GM12878 (cell line): Measurements from ENCODE around the gene TOMM20L. TPM values are rescaled to one million over a fixed set of nuclear protein-coding genes. Genes with fewer than 3 reads are reported as not detected.

ENCODE experiments used
- ATAC-seq: fragments of 200-7000 bp; cut with Tn5 transposase; 3 replicates; pipeline ENCODE4 v1.9.1; 2020; ENCODE audit warnings: mild to moderate bottlenecking, moderate library complexity
- Bru-seq: library from RNA; stranded (reverse); fragments of 400-500 nt; gene quantifications from one replicate; lab custom pipeline; 2021; lab: Mats Ljungman, UMichigan
- BruChase-seq, 2 experiments: library from RNA; stranded (reverse); fragments of 400-500 nt; gene quantifications; one replicate each; lab custom pipeline; 2021; lab: Mats Ljungman, UMichigan
- BruUV-seq: library from RNA; stranded (reverse); fragments of 400-500 nt; replicated peaks from 2 replicates; lab custom pipeline; 2021; lab: Mats Ljungman, UMichigan
- CTCF ChIA-PET: fragments of 300-600 bp; sonication (Branson Sonifier 250); formaldehyde crosslinking; extraction: SDS; loops from one replicate; lab custom pipeline; 2021; ENCODE audit warnings: inconsistent platforms; lab: Yijun Ruan, JAX
- POLR2A ChIA-PET: fragments of 350-600 bp; formaldehyde crosslinking; extraction: SDS; loops from one replicate; lab custom pipeline; 2021; ENCODE audit warnings: inconsistent platforms; lab: Charles Lee
- RAD21 ChIA-PET: fragments of 300-600 bp; sonication (Branson Sonifier 250); formaldehyde crosslinking; loops from one replicate; lab custom pipeline; 2023; ENCODE audit warnings: antibody characterized with exemption; ENCODE audit not compliant: unreplicated experiment; lab: Charles Lee
- SMC1A ChIA-PET: fragments of 300-600 bp; sonication (Branson Sonifier 250); formaldehyde crosslinking; loops from one replicate; lab custom pipeline; 2023; ENCODE audit not compliant: unreplicated experiment, uncharacterized antibody; lab: Charles Lee
- DNase-seq: peaks from one replicate; pipeline ENCODE4 v3.0.0-alpha.2; 2011; ENCODE audit warnings: low read depth, low spot score
- FAIRE-seq: peaks from 3 replicates; lab custom pipeline; 2011; peaks lifted over from hg19 to GRCh38; lab: Jason Lieb, UNC
- H2AFZ ChIP-seq: 2 replicates; pipeline ENCODE4 v1.6.0; 2011; ENCODE audit warnings: low read depth, low read length, control low read depth; ENCODE audit not compliant: control insufficient read depth
- H3K27ac ChIP-seq: 2 replicates; pipeline ENCODE4 v1.5.1; 2011; ENCODE audit warnings: control low read depth; ENCODE audit not compliant: control insufficient read depth, insufficient read depth
- H3K27me3 ChIP-seq, 2 experiments: replicated peaks in 1 of 2; 2 replicates each; pipeline versions ENCODE4 v1.6.0 to v1.6.1; 2011; ENCODE audit warnings: low read length in 1 of 2; ENCODE audit not compliant: control insufficient read depth in 2 of 2, insufficient read depth in 2 of 2
- H3K36me3 ChIP-seq, 2 experiments: 2 replicates each; pipeline ENCODE4 v1.5.1; 2011; ENCODE audit warnings: low read length in 1 of 2; ENCODE audit not compliant: control insufficient read depth in 2 of 2, insufficient read depth in 2 of 2
- H3K4me1 ChIP-seq: 2 replicates; pipeline ENCODE4 v1.6.1; 2011; ENCODE audit warnings: mild to moderate bottlenecking, low read length, moderate library complexity, mixed read lengths; ENCODE audit not compliant: control insufficient read depth, insufficient read depth
- H3K4me2 ChIP-seq: 2 replicates; pipeline ENCODE4 v1.6.0; 2011; ENCODE audit warnings: control low read depth; ENCODE audit not compliant: control insufficient read depth, insufficient read depth
- H3K4me3 ChIP-seq: fragments of 200-600 bp; sonication (generic); 2 replicates; pipeline ENCODE4 v1.5.1; 2016
- H3K79me2 ChIP-seq: 2 replicates; pipeline ENCODE4 v1.6.0; 2011; ENCODE audit warnings: low read length; ENCODE audit not compliant: control insufficient read depth, insufficient read depth
- H3K9ac ChIP-seq: 2 replicates; pipeline ENCODE4 v1.8.0; 2011; ENCODE audit warnings: low read length, control low read depth, mixed read lengths; ENCODE audit not compliant: control insufficient read depth, insufficient read depth
- H3K9me3 ChIP-seq: replicated peaks from 3 replicates; pipeline ENCODE4 v1.5.1; 2011; ENCODE audit warnings: mild to moderate bottlenecking, low read length; ENCODE audit not compliant: control insufficient read depth, insufficient read depth
- H4K20me1 ChIP-seq: 2 replicates; pipeline ENCODE4 v1.6.0; 2011; ENCODE audit not compliant: control insufficient read depth, insufficient read depth
- CBX3 ChIP-seq: fragments of 200-600 bp; sonication (generic); IDR thresholded peaks from 2 replicates; pipeline ENCODE4 v1.6.1; 2016; ENCODE audit warnings: low read depth, borderline replicate concordance
- EED ChIP-seq: sonication (generic); IDR thresholded peaks from 2 replicates; pipeline ENCODE4 v1.6.1; 2016; ENCODE audit warnings: antibody characterized with exemption, low read depth
- NBN ChIP-seq: fragments of 450-650 bp; IDR thresholded peaks from 2 replicates; pipeline ENCODE4 v1.6.1; 2016
- PKNOX1 ChIP-seq: fragments of 450-650 bp; IDR thresholded peaks from 2 replicates; pipeline ENCODE4 v1.6.1; 2016; ENCODE audit warnings: mild to moderate bottlenecking
- SPI1 ChIP-seq: IDR thresholded peaks from 2 replicates; pipeline ENCODE4 v1.6.1; 2011; ENCODE audit warnings: low read depth, mild to moderate bottlenecking, low read length, moderate library complexity, borderline replicate concordance; ENCODE audit not compliant: insufficient read depth
- SREBF1 ChIP-seq: IDR thresholded peaks from 2 replicates; pipeline ENCODE4 v1.6.1; 2012; ENCODE audit warnings: mild to moderate bottlenecking, low read length
- STAT3 ChIP-seq: IDR thresholded peaks from 2 replicates; pipeline ENCODE4 v1.6.1; 2011; ENCODE audit warnings: low read depth, low read length, improper control_type of control experiment
- ZSCAN29 ChIP-seq: fragments of 450-650 bp; IDR thresholded peaks from 2 replicates; pipeline ENCODE4 v1.6.1; 2017; ENCODE audit warnings: mild to moderate bottlenecking, moderate library complexity
- WGBS: methylation state at CpG from one replicate; pipeline ENCODE4 v1.1.6; 2016; ENCODE audit warnings: low lambda C conversion rate; ENCODE audit not compliant: insufficient replicate concordance, insufficient coverage; ENCODE audit errors: missing lambda C conversion rate; 5-methylcytosine and 5-hydroxymethylcytosine counted together
- in situ Hi-C: fragments of 300-500 bp; cut with MboI; formaldehyde crosslinking; loops from 9 replicates; pipeline ENCODE4 v1.14.3; 2018; ENCODE audit warnings: mixed read lengths
- intact Hi-C: fragments of 100-400 bp; cut with micrococcal nuclease; formaldehyde crosslinking; loops from one replicate; pipeline ENCODE4 v1.14.2; 2022; ENCODE audit not compliant: unreplicated experiment
- long read RNA-seq, 2 experiments: library from polyadenylated mRNA; unstranded; transcript quantifications; one replicate each; pipeline ENCODE4 v2.0.0, GENCODE V29; 2019 to 2020
- polyA minus RNA-seq, 3 experiments: library from RNA; depleted of rRNA, polyadenylated mRNA; stranded (reverse); fragments of >200 nt; gene quantifications; 2 replicates each; pipeline ENCODE4 v1.2.3, GENCODE V29; 2011
- polyA plus RNA-seq, 11 experiments: library from polyadenylated mRNA; depleted of rRNA in 4 of 11; unstranded in 6 of 11; stranded (reverse) in 5 of 11; fragments of >200 nt; fragmentation: Nextera tagmentation in 4 of 11; fragmentation: Illumina TruSeq in 1 of 11; extraction: Ambion mirVana in 4 of 11; extraction: Trizol in 1 of 11; gene quantifications; 1 replicate in 1 of 11; 2 replicates in 10 of 11; pipeline versions ENCODE4 v1.2.1 to v1.2.3, GENCODE V29; 2011 to 2016; ENCODE audit warnings: inconsistent platforms in 2 of 11, missing spikeins in 2 of 11, low read depth in 1 of 11
- total RNA-seq, 4 experiments: library from RNA; depleted of rRNA in 3 of 4; stranded (reverse); fragments of >200 nt in 3 of 4; fragmentation: Illumina TruSeq in 1 of 4; extraction: Trizol in 1 of 4; gene quantifications; 2 replicates each; pipeline versions ENCODE4 v1.2.1 to v1.2.3, GENCODE V29; 2013 to 2021
- TF ChIP-seq, protein P1 (sequence below): fragments of 450-650 bp; IDR thresholded peaks from 2 replicates; pipeline ENCODE4 v1.6.1; 2017; ENCODE audit warnings: borderline replicate concordance
- TF ChIP-seq, protein P2 (sequence below): IDR thresholded peaks from 2 replicates; pipeline ENCODE4 v1.6.1; 2011; ENCODE audit warnings: borderline replicate concordance, low read depth, mild to moderate bottlenecking, moderate library complexity, mixed read lengths, low read length; ENCODE audit not compliant: insufficient read depth; ENCODE audit errors: extremely low read length
- TF ChIP-seq, protein P3 (sequence below): fragments of 150-350 bp; IDR thresholded peaks from 2 replicates; pipeline ENCODE4 v1.6.1; 2016; ENCODE audit warnings: low read depth, low read length

TOMM20L gene
- not detected in 2 replicates for total RNA-seq (2013; cell fraction: nucleolus; rRNA removed)
- total RNA-seq (2014; rRNA removed), result 0.28 TPM in 1 of 2 replicates, not detected in the other
- 0.41 TPM in 1 of 2 replicates, not detected in the other for total RNA-seq (2014; rRNA removed; fragmentation: Illumina TruSeq; extraction: Trizol)
- not detected in 2 replicates for total RNA-seq (2021)
- not detected for polyA plus RNA-seq (2011; ENCODE audit: low read depth)
- polyA plus RNA-seq (2011; rRNA removed), result not detected in 2 replicates
- not detected in 2 replicates for polyA plus RNA-seq (2011; cell fraction: cytosol; rRNA removed)
- not detected in 2 replicates for polyA plus RNA-seq (2011; cell fraction: nucleus; rRNA removed)
- not detected in 2 replicates for polyA plus RNA-seq (2012)
- polyA plus RNA-seq (2014; fragmentation: Illumina TruSeq; extraction: Trizol), result 0.59 TPM in 1 of 2 replicates, not detected in the other
- not detected for polyA plus RNA-seq (2014; fragmentation: Nextera tagmentation; extraction: Ambion mirVana)
- not detected in 2 replicates for polyA plus RNA-seq (2014; rRNA removed)
- not detected for polyA plus RNA-seq (2016; fragmentation: Nextera tagmentation; extraction: Ambion mirVana)
- polyA minus RNA-seq (2011; rRNA and poly(A)+ RNA removed), result not detected in 2 replicates
- polyA minus RNA-seq (2011; cell fraction: cytosol; rRNA and poly(A)+ RNA removed), result not detected in 2 replicates
- not detected in 2 replicates for polyA minus RNA-seq (2011; cell fraction: nucleus; rRNA and poly(A)+ RNA removed)
- Bru-seq, nascent RNA, result percentile 48 among the genes with signal in this experiment
- BruChase-seq, experiment 1, labeled RNA remaining after a 6-hour chase, result percentile 59 among the genes with signal in this experiment
- percentile 57 among the genes with signal in this experiment for BruChase-seq, experiment 2, labeled RNA remaining after a 2-hour chase
- long read RNA-seq, experiment 1, result 0 reads
- long read RNA-seq, experiment 2, result 0 reads

DNA sequence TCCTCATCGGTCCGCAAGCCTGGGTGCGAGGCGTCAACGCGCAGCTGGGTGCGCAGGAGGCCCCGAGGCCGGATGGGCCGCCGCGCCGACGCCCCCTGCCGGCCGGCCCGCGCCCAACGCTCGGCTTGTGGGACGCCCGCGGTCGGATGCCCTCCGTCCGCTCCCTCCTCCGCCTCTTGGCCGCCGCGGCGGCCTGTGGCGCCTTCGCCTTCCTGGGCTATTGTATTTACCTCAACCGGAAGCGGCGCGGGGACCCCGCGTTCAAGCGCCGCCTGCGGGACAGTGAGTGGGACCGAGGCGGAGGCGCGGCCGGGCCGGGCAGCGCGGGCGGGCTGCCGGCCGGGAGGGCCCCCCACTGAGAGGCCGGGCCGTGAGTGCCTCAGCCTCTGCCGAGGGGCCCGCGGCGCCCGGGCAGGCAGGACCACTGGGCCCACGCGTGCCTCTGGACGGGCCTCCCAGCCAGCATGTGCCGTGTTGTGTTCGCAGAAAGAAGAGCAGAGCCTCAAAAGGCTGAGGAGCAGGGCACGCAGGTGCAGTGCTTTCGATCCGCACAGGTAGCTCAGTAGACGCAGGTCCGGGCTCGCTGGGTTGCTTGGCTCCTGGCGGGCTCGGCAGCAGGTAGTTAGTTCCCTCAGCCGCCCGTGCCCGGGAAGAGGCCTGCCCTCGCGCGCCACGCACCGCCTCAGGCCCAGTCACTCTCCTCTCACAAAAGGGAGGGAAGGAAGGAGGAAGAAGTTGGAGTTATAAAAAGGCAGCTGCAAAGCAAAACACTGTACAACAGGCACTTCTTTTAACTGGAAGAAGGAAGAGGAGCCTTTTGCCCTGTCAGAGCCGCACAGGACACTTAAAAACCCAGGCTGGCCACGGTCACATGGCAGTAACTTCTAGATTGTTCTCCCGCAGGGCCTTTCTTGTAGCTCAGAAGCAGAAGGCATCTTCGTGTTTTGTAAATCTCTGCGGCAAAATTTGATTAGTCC, at the start of gene TOMM20L:
Gene TOMM20L, plus strand, starts transcription at position 119 of the 977 bp plus-strand sequence. Its CDS starts 28 bp downstream, at position 147.
- peak within 1 kb of the TSS; percentile 92 for H2AFZ ChIP-seq
- WGBS, result 12% methylated on average over 69 of the region's 86 CpGs
- in situ Hi-C loops, result no loop called here
- FAIRE-seq (no peak), ATAC-seq (peak; percentile 99), DNase-seq (no peak)
- peak within 1 kb of the TSS; percentile 59; the same call in 1 of the 2 replicates for H3K4me3 ChIP-seq
- peak within 1 kb of the TSS; percentile 20; the same call in 1 of the 2 replicates for H3K27ac ChIP-seq
- H3K36me3 ChIP-seq, result no peaks in the 10 kb centered on the region
- no peaks in the 10 kb centered on the region for H3K79me2 ChIP-seq
- no peaks in the 10 kb centered on the region for H3K9me3 ChIP-seq
- no peaks in the 10 kb centered on the region for H4K20me1 ChIP-seq
- BruUV-seq, result no TSS peak
- SMC1A ChIA-PET, result interaction anchor here (0.8 to 1.9 kb wide), 2 partner anchors 32 to 192 kb away, joined by 3 to 5 read pairs; partner anchors contain the start of gene KIAA0586
- peak within 1 kb of the TSS; percentile 45; the same call in 1 of the 2 replicates for H3K9ac ChIP-seq
- peak within 1 kb of the TSS; percentile 94 for H3K4me2 ChIP-seq
- CTCF ChIA-PET, result interaction anchor here (0.6 to 3.0 kb wide), 16 partner anchors 9 to 317 kb away, joined by 3 to 19 read pairs (median 4); partner anchors contain the start of gene ARID4A
- POLR2A ChIA-PET, result no interaction called here
- H3K4me1 ChIP-seq, result peaks cover 4% of the 10 kb centered on the region; the same call in 1 of the 2 replicates
- RAD21 ChIA-PET, result interaction anchor here (1.7 kb wide), 1 partner anchor 288 kb away, joined by 5 read pairs; no protein-coding TSS in a partner anchor
- intact Hi-C loops, result loop anchor here (5.0 kb wide), 1 partner anchor 289 kb away; no protein-coding TSS in a partner anchor
- no peaks in the 10 kb centered on the region for H3K27me3 ChIP-seq
- TF ChIP-seq STAT3, result no peak
- no peak for TF ChIP-seq CBX3
- no peak for TF ChIP-seq PKNOX1
- TF ChIP-seq NBN, result no peak
- no peak for TF ChIP-seq SPI1
- TF ChIP-seq, protein P1, sequence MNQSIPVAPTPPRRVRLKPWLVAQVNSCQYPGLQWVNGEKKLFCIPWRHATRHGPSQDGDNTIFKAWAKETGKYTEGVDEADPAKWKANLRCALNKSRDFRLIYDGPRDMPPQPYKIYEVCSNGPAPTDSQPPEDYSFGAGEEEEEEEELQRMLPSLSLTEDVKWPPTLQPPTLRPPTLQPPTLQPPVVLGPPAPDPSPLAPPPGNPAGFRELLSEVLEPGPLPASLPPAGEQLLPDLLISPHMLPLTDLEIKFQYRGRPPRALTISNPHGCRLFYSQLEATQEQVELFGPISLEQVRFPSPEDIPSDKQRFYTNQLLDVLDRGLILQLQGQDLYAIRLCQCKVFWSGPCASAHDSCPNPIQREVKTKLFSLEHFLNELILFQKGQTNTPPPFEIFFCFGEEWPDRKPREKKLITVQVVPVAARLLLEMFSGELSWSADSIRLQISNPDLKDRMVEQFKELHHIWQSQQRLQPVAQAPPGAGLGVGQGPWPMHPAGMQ, result no peak
- no peak for TF ChIP-seq SREBF1
- 0 out of 2 replicates have a peak, but pooled peaks have one; percentile 7 for TF ChIP-seq ZSCAN29
- TF ChIP-seq, protein P2, sequence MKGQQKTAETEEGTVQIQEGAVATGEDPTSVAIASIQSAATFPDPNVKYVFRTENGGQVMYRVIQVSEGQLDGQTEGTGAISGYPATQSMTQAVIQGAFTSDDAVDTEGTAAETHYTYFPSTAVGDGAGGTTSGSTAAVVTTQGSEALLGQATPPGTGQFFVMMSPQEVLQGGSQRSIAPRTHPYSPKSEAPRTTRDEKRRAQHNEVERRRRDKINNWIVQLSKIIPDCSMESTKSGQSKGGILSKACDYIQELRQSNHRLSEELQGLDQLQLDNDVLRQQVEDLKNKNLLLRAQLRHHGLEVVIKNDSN, result no peak
- TF ChIP-seq, protein P3, sequence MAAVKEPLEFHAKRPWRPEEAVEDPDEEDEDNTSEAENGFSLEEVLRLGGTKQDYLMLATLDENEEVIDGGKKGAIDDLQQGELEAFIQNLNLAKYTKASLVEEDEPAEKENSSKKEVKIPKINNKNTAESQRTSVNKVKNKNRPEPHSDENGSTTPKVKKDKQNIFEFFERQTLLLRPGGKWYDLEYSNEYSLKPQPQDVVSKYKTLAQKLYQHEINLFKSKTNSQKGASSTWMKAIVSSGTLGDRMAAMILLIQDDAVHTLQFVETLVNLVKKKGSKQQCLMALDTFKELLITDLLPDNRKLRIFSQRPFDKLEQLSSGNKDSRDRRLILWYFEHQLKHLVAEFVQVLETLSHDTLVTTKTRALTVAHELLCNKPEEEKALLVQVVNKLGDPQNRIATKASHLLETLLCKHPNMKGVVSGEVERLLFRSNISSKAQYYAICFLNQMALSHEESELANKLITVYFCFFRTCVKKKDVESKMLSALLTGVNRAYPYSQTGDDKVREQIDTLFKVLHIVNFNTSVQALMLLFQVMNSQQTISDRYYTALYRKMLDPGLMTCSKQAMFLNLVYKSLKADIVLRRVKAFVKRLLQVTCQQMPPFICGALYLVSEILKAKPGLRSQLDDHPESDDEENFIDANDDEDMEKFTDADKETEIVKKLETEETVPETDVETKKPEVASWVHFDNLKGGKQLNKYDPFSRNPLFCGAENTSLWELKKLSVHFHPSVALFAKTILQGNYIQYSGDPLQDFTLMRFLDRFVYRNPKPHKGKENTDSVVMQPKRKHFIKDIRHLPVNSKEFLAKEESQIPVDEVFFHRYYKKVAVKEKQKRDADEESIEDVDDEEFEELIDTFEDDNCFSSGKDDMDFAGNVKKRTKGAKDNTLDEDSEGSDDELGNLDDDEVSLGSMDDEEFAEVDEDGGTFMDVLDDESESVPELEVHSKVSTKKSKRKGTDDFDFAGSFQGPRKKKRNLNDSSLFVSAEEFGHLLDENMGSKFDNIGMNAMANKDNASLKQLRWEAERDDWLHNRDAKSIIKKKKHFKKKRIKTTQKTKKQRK, result no peak
- no peak for TF ChIP-seq EED
